Liver (tissue), 3 donors: ENCODE measurements around the gene IPO9.

ENCODE experiments used
- EGR1 ChIP-seq, 2 donors: IDR thresholded peaks; 2 replicates each; pipeline ENCODE4 v1.6.1; 2016 to 2018; ENCODE audit warnings: antibody characterized with exemption in 2 of 2, low read depth in 2 of 2
- RAD21 ChIP-seq, 2 donors: IDR thresholded peaks; 2 replicates each; pipeline ENCODE4 v1.6.1; 2016; ENCODE audit warnings: antibody characterized with exemption in 2 of 2, mild to moderate bottlenecking in 2 of 2
- REST ChIP-seq: IDR thresholded peaks from 2 replicates; pipeline ENCODE4 v1.6.1; 2016; ENCODE audit warnings: antibody characterized with exemption, mild to moderate bottlenecking
- YY1 ChIP-seq: IDR thresholded peaks from 2 replicates; pipeline ENCODE4 v1.6.1; 2016; ENCODE audit warnings: antibody characterized with exemption, mild to moderate bottlenecking
- TF ChIP-seq, protein P1 (sequence below): fragments of 150-350 bp; IDR thresholded peaks from 2 replicates; pipeline ENCODE4 v1.5.1; 2017; ENCODE audit warnings: improper control_type of control experiment, low read depth, low read length; ENCODE audit not compliant: missing input control
- donor health status: healthy.
- donor health status: healthy.

DNA sequence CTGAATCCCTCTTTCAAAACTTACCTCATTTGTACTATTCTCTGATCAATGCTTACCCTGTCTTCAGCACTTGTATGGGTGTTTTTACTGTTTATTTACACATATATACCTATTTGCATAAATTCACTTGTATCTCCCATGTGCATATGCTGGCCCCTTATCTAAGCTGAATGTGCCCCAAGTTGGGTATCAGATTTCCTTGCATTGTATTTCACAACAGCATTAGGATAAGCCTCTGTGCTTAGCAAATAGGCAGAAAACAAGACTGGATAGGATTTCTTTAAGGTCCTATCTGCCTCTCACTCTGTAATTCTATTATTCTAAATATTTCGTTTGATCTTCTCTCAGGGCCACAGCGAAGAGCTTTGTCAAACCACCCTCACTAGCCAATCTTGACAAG lies 45.9 kb upstream of the IPO9 start:
- TF ChIP-seq REST (no peak), YY1 (no peak), EGR1 (IDR thresholded peaks at IDR 0.05; ENCODE audit: low read depth in 2 of 2) (no peak), RAD21 (IDR thresholded peaks at IDR 0.05) (no peak)
- TF ChIP-seq, protein P1, sequence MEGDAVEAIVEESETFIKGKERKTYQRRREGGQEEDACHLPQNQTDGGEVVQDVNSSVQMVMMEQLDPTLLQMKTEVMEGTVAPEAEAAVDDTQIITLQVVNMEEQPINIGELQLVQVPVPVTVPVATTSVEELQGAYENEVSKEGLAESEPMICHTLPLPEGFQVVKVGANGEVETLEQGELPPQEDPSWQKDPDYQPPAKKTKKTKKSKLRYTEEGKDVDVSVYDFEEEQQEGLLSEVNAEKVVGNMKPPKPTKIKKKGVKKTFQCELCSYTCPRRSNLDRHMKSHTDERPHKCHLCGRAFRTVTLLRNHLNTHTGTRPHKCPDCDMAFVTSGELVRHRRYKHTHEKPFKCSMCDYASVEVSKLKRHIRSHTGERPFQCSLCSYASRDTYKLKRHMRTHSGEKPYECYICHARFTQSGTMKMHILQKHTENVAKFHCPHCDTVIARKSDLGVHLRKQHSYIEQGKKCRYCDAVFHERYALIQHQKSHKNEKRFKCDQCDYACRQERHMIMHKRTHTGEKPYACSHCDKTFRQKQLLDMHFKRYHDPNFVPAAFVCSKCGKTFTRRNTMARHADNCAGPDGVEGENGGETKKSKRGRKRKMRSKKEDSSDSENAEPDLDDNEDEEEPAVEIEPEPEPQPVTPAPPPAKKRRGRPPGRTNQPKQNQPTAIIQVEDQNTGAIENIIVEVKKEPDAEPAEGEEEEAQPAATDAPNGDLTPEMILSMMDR = no peak
